T-cell (primary cell): ENCODE data around the gene HAUS7. TPM values are rescaled to one million over a fixed set of nuclear protein-coding genes. Genes with fewer than 3 reads are reported as not detected.

ENCODE experiments used
- total RNA-seq, 35 experiments: library from RNA in 6 of 35; stranded (reverse) in 6 of 35; fragments of 120-200 nt in 1 of 35; gene quantifications; one replicate each; pipeline versions ENCODE4 v1.2.1 to v1.2.4 and lab custom pipeline; 2013 to 2026

HAUS7 gene
- total RNA-seq, 5 donors from 2014 or later (not counting 1 experiment from before 2014, with no cell fraction given) = 30.7 to 58.4 (median 48.6) TPM

Other genes starting within 250 kb of the HAUS7 start
- not detected for gene PNMA6F, start 148.8 kb downstream of the HAUS7 start, total RNA-seq
- 10 to 100 TPM; 14.4 to 17.6 (median 17.0) TPM for gene ZNF275, start 136.4 kb downstream of the HAUS7 start, total RNA-seq
- gene PNMA6E, start 69.2 kb downstream of the HAUS7 start, total RNA-seq = not detected
- gene ZFP92, start 59.1 kb downstream of the HAUS7 start, total RNA-seq = 1 to 10 TPM in 3 of 5 donors, under 1 TPM in 2; 0.60 to 1.4 (median 1.2) TPM
- gene TREX2, start 24.5 kb downstream of the HAUS7 start, total RNA-seq = 1 to 10 TPM; 2.4 to 6.3 (median 5.4) TPM
- gene BGN, start 24.4 kb upstream of the HAUS7 start, total RNA-seq = under 1 TPM in 3 of 5 donors, not detected in 2; 0.25 to 0.70 (median 0.30) TPM
- under 1 TPM in 1 of 5 donors, not detected in 4; 0.13 TPM for gene ATP2B3, start 47.1 kb upstream of the HAUS7 start, total RNA-seq
- 10 to 100 TPM; 12.5 to 29.8 (median 25.5) TPM for gene CCNQ, start 128.6 kb upstream of the HAUS7 start, total RNA-seq
- under 1 TPM in 2 of 5 donors, not detected in 3; 0.13 to 0.19 TPM for gene DUSP9, start 176.6 kb upstream of the HAUS7 start, total RNA-seq
- 1 to 10 TPM in 1 of 5 donors, not detected in 4; 1.0 TPM for gene PNCK, start 203.2 kb upstream of the HAUS7 start, total RNA-seq
- 1 to 10 TPM in 4 of 5 donors, under 1 TPM in 1; 0.89 to 2.3 (median 1.9) TPM for gene SLC6A8, start 217.3 kb upstream of the HAUS7 start, total RNA-seq